ENCODE data around the gene FAM184A. TPM values are rescaled to one million over a fixed set of nuclear protein-coding genes. Genes with fewer than 3 reads are reported as not detected.
"Not testable (repeated sequence)": the region's sequence is repeated elsewhere in the genome, so short reads cannot be mapped to it uniquely, and the experiment has no call there.

FAM184A gene, protein sequence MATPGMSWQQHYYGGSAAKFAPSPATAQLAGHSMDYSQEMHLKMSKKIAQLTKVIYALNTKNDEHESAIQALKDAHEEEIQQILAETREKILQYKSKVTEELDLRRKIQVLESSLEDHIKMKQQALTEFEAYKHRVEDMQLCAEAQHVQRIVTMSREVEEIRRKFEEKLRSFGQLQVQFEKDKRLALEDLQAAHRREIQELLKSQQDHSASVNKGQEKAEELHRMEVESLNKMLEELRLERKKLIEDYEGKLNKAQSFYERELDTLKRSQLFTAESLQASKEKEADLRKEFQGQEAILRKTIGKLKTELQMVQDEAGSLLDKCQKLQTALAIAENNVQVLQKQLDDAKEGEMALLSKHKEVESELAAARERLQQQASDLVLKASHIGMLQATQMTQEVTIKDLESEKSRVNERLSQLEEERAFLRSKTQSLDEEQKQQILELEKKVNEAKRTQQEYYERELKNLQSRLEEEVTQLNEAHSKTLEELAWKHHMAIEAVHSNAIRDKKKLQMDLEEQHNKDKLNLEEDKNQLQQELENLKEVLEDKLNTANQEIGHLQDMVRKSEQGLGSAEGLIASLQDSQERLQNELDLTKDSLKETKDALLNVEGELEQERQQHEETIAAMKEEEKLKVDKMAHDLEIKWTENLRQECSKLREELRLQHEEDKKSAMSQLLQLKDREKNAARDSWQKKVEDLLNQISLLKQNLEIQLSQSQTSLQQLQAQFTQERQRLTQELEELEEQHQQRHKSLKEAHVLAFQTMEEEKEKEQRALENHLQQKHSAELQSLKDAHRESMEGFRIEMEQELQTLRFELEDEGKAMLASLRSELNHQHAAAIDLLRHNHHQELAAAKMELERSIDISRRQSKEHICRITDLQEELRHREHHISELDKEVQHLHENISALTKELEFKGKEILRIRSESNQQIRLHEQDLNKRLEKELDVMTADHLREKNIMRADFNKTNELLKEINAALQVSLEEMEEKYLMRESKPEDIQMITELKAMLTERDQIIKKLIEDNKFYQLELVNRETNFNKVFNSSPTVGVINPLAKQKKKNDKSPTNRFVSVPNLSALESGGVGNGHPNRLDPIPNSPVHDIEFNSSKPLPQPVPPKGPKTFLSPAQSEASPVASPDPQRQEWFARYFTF
- 4.8 TPM for total RNA-seq
- long read RNA-seq, partial matches to known transcripts: 2 of 4 reads
- long read RNA-seq, other reads (novel, unspliced or antisense): 2 of 4 reads

DNA sequence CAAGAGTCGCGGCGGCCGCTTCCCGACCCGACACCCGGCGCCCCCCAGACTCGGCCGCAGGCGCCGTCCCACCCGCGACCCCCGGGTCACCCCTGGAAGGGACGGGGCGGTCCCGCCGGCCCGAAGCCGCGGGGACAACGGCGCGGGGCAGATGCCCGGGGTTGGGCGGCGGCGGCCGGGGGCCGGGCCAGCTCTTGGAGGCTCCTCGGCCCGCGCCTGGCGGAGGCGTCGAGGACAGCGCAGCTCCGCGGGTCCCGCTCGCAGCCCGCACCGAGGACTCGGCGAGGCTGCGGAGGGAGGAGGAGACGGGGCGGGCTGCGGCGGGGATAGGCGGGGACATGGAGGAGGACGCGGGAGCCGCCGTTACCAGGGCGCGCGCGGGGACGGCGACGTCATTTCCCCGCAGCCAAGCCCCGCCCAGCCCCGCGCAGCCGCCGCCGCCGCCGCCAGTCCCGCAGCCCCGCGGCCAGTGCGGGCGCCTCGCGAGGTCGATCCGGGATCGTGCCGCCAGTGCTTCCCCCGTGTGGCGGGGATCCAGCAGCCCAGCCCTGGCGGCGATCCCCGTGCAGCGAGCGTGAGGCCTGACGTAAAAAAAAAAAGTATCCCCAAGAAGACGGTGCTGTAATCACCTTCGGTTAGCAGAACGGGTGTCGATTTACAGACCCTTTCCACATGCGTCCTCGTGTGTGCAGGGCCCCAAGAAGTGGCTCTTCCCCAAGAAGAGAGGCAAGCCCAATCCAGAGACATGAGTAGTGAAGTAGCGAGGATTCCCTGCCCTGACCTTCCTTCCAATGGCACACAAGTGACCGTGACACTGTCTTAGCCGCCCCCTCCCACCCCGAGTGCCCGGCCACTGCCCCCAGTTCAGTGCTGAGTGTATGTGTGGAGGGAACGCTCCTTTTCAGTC, at the start of gene FAM184A:
Gene FAM184A, minus strand, starts transcription at position 289 of the 907 bp plus-strand sequence. CDS start 365 bp downstream, outside the sequence.
- DNase-seq (ENCODE audit: low spot score): no peak

DNA sequence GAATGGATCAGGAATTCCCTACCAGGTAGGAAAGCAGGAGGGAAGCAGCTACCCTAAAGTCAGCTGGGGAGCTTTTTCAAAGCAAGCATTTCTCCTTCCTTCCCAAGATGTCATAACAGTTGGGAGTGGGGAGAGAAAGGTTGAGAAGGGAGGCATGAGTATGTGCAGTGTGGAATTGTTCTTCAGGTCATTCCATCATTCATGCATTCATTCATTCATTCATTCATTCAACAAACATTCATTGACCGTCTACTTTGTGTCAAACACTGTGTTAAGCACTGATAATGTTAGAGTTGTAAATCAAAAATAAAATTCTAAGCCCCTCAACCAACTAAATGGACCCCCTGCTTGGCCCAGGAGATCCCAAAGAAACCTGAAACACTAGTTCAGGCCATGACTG, 49.2 kb upstream of the FAM184A start:
- DNase-seq (ENCODE audit: low spot score): no peak

DNA sequence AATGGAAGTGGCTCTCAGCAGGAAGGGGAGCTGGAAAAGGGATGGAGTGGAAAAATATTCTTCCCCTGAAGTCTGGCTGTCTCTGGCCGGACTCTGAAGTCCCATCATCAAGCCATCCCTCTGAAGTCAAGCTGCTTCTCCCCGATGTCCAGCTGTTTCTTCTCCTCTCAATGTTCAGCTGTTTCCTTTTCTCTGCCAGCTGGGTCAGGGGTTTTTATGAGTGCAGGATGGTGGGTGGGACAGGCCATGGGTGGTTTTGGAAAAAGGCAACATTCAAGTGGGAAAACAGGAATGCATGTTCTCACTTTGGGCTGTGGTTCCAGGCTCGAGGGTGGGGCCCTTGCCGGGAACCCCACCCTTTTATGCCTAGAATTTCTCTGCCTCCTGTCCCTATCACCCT, 48.4 kb upstream of the FAM184A start:
- DNase-seq (ENCODE audit: low spot score): no peak

DNA sequence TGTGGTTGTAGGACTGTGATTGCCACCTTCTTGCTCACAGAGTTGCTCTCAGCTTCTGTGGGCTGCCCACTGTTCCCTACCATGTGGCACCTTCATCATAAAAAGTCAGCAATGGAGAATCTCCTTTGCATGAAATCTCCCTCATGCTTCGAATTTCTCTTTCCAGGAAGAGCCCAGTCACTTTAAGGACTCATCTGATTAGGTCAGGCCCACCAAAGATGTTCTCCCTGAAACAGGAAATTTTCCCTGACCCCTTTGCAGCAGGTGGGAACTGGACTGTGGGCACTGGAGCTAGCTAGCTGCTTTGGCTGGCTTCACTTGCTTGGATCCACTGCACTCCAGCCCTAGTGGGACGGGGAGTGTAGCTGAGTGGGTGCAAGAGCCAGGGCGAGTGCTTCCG, 47.7 kb upstream of the FAM184A start:
- no peak for DNase-seq (ENCODE audit: low spot score)

DNA sequence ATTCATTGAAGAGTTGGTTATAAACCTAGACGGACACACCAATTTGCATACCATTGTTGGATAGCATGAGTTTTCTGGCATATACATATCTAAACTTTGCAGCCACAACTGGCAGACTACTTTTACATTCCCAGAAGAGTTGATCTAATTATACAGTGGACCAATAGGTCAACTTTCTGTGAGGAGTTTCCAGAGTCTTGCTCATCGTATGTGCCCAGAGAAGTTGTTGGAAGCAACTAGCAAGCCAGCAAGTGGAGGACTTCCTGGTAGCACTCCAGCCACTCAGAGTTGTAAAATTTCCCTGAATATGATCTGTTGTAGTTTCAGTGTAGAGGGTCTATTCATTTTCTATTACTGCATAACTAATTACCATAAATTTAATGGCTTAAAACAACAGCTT, 47.1 kb upstream of the FAM184A start:
- DNase-seq (ENCODE audit: low spot score): no peak

DNA sequence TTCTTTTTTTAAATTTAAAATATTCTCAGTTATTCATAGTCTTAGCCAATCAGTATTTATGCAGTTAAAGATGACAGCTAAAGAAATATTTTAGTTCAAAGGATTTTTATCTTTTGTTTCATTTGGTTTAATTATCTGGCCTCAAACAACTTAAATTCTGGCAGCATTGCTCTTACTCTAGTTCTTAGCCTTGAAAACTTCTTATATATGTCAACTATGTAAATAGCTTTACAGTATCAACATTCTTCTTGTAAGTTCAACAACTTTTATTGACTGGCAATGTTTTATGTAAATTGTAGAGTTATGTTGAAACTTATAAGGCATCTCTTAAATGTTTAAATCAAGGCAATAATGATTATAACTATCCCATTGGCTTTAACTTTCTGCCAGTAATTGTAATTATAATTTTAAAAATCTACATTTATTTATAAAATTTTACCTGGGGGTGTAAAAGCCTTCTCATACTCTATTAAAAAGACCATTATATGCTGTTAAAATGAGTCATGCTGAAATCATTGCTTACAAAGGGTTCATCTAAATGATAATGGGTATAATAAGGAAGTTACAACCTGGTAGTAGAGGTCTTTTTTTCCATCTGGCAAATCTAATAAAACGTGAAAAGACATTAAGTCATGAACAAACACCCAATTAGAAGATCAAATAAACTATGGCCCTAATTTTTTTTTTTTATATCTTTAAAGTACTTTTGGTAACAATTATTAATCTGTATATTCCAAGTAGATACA, 45.8 kb upstream of the FAM184A start:
- no peak for DNase-seq (ENCODE audit: low spot score)

DNA sequence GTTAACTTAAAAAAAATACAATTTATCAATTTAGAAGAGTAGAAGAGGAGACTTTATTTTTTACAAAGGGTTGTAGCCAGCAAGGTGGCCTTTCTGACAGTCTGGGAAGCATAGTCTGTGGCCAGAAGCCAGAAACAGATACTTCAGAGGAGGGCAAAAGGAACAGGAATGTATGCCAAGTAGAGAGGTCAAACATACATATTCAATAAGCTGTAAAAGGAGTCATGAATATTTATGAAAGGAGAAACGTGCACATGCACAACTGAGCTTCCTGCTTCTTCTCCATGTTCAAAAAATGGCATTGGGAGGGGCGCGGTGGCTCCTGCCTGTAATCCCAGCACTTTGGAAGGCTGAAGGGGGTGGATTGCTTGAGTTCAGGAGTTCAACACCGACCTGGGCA, 43.9 kb upstream of the FAM184A start:
- DNase-seq (ENCODE audit: low spot score): no peak

DNA sequence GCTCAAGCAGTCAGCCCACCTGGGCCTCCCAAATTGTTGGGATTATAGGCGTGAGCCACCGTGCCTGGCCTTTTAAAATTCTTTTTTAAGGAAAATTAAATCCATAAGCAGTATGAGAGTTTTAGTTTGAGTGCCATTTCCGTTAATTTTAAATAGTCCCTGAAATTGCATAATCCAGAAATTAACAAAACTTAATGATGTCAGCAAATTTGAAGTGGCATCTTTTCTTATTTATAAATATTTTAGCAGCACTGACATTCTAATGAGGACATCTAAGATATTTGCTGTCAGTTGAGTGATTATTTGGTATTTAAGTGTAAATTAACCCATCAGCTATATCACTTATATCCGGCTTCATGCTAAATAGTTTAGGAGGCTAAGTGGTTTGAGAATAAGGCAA, 42.9 kb upstream of the FAM184A start:
- no peak for DNase-seq (ENCODE audit: low spot score)

DNA sequence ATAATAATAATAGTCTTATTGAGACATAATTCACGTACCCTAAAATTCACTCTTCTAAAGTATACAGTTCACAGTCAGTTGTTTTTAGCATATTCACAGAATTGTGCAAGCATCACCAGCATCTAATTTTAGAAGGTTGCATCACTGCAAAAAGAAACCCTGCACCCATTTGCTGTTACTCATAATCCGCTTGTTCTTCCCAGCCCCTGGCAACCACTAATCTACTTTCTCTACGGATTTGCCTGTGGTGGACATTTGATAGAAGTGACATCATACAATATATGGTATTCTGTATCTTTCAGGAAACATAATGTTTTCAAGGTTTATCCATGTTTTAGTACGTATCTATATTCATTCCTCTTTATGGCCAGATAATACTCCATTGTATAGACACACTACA, 41.5 kb upstream of the FAM184A start:
- DNase-seq (ENCODE audit: low spot score): no peak

DNA sequence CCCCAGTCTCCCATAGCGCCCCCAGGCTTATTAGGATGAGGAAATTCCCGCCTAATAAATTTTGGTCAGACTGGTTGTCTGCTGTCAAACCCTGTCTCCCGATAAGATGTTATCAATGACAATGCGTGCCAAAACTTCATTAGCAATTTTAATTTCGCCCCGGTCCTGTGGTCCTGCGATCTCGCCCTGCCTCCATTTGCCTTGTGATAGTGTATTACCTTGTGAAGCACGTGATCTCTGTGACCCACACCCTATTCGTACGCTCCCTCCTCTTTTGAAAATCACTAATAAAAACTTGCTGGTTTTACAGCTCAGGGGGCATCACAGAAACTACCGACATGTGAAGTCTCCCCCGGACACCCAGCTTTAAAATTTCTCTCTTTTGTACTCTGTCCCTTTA, 40.6 kb upstream of the FAM184A start:
- not testable (repeated sequence) for DNase-seq (ENCODE audit: low spot score)

DNA sequence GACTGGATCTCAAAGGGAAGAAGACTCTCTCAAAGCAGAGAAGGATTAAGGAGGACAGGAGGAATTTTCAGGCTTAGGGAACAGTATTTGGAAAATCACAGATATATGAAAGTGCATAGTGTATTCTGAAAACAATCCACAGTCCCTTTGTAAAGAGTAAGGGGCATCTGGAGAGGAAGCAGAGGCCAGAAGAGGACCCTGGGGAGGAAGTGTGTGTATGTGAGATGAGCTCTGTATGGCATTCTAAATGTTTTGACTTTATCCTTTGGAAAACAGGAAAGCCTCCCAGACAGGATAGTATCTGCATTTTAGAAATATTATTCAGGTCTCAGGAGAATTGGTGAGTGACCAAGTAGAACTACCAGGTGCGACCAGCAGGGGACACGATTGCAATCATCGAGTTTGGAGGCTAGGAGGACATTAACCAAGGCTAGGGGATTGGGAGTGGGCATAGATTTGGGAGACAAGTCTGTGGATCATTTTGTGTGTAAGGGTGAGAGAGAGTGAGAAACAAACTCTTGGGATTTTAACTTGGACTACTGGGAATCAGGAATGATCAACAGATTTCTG, 38.3 kb upstream of the FAM184A start:
- no peak for DNase-seq (ENCODE audit: low spot score)

DNA sequence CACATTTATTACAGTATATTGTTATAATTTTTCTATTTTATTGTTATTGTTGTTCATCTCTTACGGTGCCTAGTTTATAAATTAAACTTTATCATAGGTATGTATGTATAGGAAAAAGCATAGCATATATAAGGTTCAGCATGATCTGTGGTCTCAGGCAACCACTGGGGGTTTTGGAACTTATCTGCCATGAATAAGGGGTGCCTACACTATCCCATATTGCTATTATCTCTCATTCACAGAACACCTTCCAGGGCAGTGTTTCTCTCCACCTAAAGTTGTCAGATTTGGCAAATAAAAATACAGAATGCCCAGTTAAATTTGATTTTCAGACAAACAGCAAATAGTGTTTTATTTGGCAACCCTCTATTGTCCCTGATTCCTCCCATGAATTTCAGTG, 35.5 kb upstream of the FAM184A start:
- DNase-seq (ENCODE audit: low spot score): no peak

DNA sequence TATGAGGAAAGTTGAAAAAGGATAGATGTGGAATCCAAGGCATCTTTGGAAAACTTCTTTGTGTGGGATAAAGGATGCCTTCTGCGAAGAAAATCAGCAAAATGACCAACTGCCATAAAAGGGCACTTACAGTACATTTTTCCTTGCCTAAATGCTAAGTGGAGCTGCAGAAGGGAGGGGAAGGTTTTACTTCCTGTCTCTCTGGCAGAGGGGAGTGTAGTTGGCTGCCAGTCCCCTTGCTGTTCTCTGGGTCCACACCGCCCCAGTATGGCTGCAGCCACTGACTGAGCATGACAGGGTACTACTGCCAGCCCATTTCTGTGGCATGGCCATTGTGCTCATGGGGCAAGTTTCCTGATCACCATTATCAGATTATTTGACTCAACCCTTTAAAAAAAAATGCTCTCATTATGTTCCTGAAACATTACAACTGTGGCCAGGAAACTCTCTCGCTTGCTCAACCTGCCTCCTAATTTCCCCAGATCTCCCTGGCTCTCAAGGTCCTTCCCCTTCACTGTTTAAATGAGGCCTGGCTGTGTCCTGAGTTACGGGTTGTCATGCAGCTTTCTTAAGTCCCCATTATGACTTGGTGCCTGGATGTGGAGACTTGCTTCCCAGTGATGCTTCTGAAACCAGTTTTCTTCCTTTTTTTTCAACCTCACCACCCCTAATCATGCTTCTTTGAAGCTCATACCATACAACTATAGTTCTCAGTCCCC, 34.5 kb upstream of the FAM184A start:
- DNase-seq (ENCODE audit: low spot score): no peak

DNA sequence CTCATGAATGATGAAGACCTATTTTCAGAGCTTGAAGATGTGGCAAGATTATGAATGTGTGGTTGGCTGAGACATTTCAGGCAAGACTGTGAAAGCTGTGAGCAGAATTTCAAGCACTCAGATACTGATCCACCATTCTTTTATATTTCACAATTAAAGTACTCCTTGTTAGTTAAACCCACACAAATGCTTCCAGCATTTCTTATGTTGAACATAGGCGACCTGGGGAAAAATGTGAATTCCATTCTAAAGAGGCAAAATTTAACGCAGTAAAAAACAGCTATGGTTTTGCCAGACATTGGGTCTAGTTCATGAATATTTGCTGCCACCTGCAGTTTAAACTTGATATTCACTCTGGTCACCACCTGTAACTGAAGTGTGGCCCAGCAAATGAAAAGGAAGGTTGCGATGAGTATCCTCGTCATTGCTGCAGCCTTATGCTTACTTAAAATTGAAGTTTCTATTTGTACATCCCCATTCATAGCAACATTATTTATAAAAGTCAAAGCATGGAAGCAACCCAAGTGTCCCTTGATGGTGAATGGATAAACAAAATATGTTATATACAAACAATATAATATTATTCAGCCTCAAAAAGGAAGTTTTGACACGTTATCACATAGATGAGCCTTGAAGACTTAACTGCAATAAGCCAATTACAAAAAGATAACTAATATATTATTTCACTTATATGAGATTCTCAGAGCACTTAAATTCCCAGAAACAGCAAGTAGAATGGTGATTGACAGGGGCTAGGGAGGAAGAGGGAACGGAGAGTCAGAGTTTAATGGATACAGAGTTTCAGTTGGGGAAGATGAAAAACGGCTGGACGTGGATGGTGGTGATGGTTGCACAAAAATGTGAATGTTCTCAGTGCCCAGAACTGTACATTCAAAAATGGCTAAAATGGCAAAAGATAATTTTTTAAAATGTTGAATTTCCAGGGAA, 32.4 kb upstream of the FAM184A start:
- no peak for DNase-seq (ENCODE audit: low spot score)

DNA sequence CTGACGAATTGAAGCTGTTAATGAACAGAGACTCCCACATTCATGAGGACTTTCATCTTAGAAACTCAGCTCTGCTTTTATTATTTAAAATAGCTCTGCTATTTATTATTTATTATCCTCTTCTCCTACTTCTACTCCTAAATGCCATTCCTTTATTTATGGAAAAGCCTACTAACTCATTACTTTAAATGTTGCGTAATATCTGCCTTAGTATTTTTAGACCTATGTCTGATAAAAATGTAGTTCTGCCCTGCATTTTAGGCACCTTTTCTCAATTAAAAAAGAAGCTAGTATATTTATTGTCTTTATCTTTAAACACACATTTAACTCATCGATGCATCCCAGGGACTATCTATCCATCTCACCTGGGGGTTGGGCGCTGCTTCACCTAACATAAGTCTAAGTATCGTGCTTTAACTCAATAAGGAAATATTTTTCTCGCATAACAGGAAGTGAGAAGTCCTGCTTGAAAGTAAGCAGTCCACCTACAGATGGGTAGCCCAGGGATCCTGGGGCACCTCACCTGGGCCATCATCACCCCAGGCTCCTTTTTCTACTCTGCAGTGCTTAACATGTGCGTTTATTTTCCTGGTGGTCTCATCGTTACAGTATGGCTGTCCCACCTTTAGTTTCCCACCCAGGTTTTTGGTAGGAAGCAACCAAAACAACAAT, 31.3 kb upstream of the FAM184A start:
- no peak for DNase-seq (ENCODE audit: low spot score)

DNA sequence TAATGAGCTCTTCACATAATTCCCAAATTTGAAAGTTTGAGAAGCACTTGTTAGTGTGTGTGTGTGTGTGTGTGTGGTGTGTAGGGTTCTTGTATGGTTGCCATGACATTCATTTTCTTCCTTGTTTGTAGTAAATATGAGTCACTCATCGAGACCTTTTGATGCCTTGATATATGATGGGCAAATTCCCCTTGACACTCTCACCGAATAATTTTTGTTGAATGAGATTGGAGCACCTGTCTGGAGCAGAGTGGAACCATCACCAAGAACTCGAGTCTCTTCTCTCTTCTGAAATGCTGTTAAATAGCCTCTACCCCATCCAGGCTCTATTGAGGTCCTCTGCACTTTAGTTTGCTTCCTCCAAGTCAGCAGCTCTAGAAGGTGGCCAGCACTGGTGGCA, 29.6 kb upstream of the FAM184A start:
- no peak for DNase-seq (ENCODE audit: low spot score)

DNA sequence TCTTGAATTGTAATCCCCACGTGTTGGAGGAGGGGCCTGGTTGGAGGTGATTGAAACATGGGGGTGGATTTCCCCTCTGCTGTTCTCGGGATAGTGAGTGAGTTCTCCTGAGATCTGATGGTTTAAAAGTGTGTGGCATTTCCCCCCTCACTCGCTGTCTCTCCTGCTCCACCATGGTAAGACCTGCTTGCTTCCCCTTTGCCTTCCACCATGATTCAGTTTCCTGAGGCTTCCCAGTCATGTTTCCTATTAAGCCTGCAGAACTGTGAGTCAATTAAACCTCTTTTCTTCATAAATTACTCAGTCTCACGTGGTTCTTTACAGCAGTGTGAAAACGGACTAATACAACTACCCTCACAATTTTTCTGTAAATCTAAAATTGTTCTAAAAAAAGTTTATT, 26.8 kb upstream of the FAM184A start:
- DNase-seq (ENCODE audit: low spot score): no peak

All from mesenteric fat pad (tissue), 1 donor.